Measurements from ENCODE around the gene STRADB.

GRCh38 chr2:201419057-201419635 lies 32.4 kb upstream of the STRADB start:
- no peak for TF ChIP-seq CTCF (IDR thresholded peaks at IDR 0.05)
- no peak for TF ChIP-seq POLR2A (IDR thresholded peaks at IDR 0.05)
